Measurements from ENCODE around the gene PRR11.

- TF ChIP-seq CTCF (IDR thresholded peaks at IDR 0.05) (no peak), POLR2A (IDR thresholded peaks at IDR 0.05) (no peak)
These were observed 25.1 kb downstream of the PRR11 start for GRCh38 chr17:59180626-59181025.

Measured in transverse colon (tissue), 3 donors.